ENCODE data around the gene CD69. TPM values are rescaled to one million over a fixed set of nuclear protein-coding genes. Genes with fewer than 3 reads are reported as not detected.

CD69 gene
- total RNA-seq, 2 experiments from 2014 or later, result 631 to 659 TPM

GRCh38 chr12:9782547-9783382 lies 22.1 kb upstream of the CD69 start:
- Histone ChIP-seq H3K9me3 (ENCODE audit: control insufficient read depth in 1 of 2, insufficient read depth in 1 of 2, low read length in 2 of 2) (no peaks in the 10 kb centered on the region), H3K4me3 (ENCODE audit: low read length) (no peak overlapping the region), H3K27me3 (ENCODE audit: control insufficient read depth in 1 of 2, insufficient read depth in 2 of 2, low read length in 2 of 2) (no peaks in the 10 kb centered on the region), H3K27ac (ENCODE audit: low read depth in 1 of 2, low read length in 2 of 2) (no peak overlapping the region), H3K4me1 (ENCODE audit: insufficient read depth, low read length) (peaks cover 7% of the 10 kb centered on the region), H3K36me3 (ENCODE audit: insufficient read depth, low read length) (no peaks in the 10 kb centered on the region)
- ATAC-seq (ENCODE audit: poor library complexity) (no peak), DNase-seq (no peak)
- Mint-ChIP-seq H3K9me3 (peaks cover 2% of the 10 kb centered on the region), H3K27ac (no peak overlapping the region), H3K27me3 (no peaks in the 10 kb centered on the region), H3K4me1 (ENCODE audit: low read depth) (peaks cover 44% of the 10 kb centered on the region), H3K4me3 (no peak overlapping the region), H3K36me3 (ENCODE audit: low read depth) (no peaks in the 10 kb centered on the region)
- intact Hi-C loops (cut with DNase I, micrococcal nuclease), result no loop called here
- TF ChIP-seq CTCF (IDR thresholded peaks at IDR 0.05), result no peak
- CTCF ChIA-PET, result no interaction called here
- POLR2A ChIA-PET, result interaction anchor here (1.4 kb wide), 1 partner anchor 10 kb away, joined by 3 read pairs; no protein-coding TSS in a partner anchor

GRCh38 chr12:9781360-9781759 lies 20.7 kb upstream of the CD69 start:
- Mint-ChIP-seq H3K27ac (no peak overlapping the region), H3K36me3 (ENCODE audit: low read depth) (no peaks in the 10 kb centered on the region), H3K27me3 (no peaks in the 10 kb centered on the region), H3K4me3 (peak overlapping the region; percentile 18), H3K9me3 (peaks cover 2% of the 10 kb centered on the region), H3K4me1 (ENCODE audit: low read depth) (peaks cover 50% of the 10 kb centered on the region)
- H3K36me3 ChIP-seq (ENCODE audit: insufficient read depth, low read length), result no peaks in the 10 kb centered on the region
- no peaks in the 10 kb centered on the region for H3K9me3 ChIP-seq (ENCODE audit: control insufficient read depth in 1 of 2, insufficient read depth in 1 of 2, low read length in 2 of 2)
- CTCF ChIA-PET, result interaction anchor here (1.3 to 1.4 kb wide), 2 partner anchors 31 to 38 kb away, joined by 3 to 5 read pairs; no protein-coding TSS in a partner anchor
- no peak for TF ChIP-seq CTCF (IDR thresholded peaks at IDR 0.05)
- no peak for DNase-seq
- intact Hi-C loops (cut with DNase I, micrococcal nuclease), result no loop called here
- no peak overlapping the region for H3K4me3 ChIP-seq (ENCODE audit: low read length)
- H3K27ac ChIP-seq (ENCODE audit: low read depth in 1 of 2, low read length in 2 of 2), result no peak overlapping the region
- POLR2A ChIA-PET, result interaction anchor here (0.6 to 1.5 kb wide), 7 partner anchors 8 to 30 kb away, joined by 3 to 5 read pairs (median 3); partner anchors contain the start of gene CD69
- ATAC-seq (ENCODE audit: poor library complexity), result no peak
- H3K27me3 ChIP-seq (ENCODE audit: control insufficient read depth in 1 of 2, insufficient read depth in 2 of 2, low read length in 2 of 2), result no peaks in the 10 kb centered on the region
- peaks cover 13% of the 10 kb centered on the region for H3K4me1 ChIP-seq (ENCODE audit: insufficient read depth, low read length)

DNA sequence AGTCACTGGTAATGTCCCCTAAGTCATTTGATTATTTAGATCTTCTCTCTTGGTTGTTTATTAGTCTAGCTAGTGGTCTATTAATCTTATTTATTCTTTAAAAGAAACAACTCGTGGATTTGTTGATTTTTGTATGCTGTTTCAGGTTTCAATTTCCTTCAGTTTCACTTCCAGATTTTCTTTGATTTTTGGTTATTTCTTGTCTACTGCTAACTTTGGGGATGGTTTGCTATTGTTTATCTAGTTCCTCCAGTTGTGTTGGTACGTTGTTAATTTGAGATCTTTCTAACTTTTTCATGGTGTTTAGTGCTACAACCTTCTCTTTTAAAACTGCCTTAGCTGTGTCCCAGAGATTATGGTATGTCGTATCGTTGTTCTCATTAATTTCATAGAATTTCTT lies 18.5 kb upstream of the CD69 start:
- H3K27ac ChIP-seq (ENCODE audit: low read depth in 1 of 2, low read length in 2 of 2), result no peak overlapping the region
- no peaks in the 10 kb centered on the region for H3K27me3 Mint-ChIP-seq
- no peaks in the 10 kb centered on the region for H3K9me3 ChIP-seq (ENCODE audit: control insufficient read depth in 1 of 2, insufficient read depth in 1 of 2, low read length in 2 of 2)
- H3K36me3 Mint-ChIP-seq (ENCODE audit: low read depth), result no peaks in the 10 kb centered on the region
- CTCF ChIA-PET, result interaction anchor here (0.9 to 1.6 kb wide), 2 partner anchors 12 to 71 kb away, joined by 3 read pairs; no protein-coding TSS in a partner anchor
- no peak for ATAC-seq (ENCODE audit: poor library complexity)
- intact Hi-C loops (cut with DNase I, micrococcal nuclease), result loop anchor here in 1 of 2 experiments (2.0 kb wide), 1 partner anchor 14 kb away; no protein-coding TSS in a partner anchor
- H3K9me3 Mint-ChIP-seq, result peaks cover 2% of the 10 kb centered on the region
- POLR2A ChIA-PET, result no interaction called here
- peaks cover 29% of the 10 kb centered on the region for H3K4me1 ChIP-seq (ENCODE audit: insufficient read depth, low read length)
- H3K4me3 Mint-ChIP-seq, result no peak overlapping the region
- DNase-seq, result no peak
- H3K27me3 ChIP-seq (ENCODE audit: control insufficient read depth in 1 of 2, insufficient read depth in 2 of 2, low read length in 2 of 2), result no peaks in the 10 kb centered on the region
- H3K4me3 ChIP-seq (ENCODE audit: low read length), result no peak overlapping the region
- peaks cover 65% of the 10 kb centered on the region for H3K4me1 Mint-ChIP-seq (ENCODE audit: low read depth)
- H3K36me3 ChIP-seq (ENCODE audit: insufficient read depth, low read length), result no peaks in the 10 kb centered on the region
- no peak overlapping the region for H3K27ac Mint-ChIP-seq
- TF ChIP-seq CTCF (IDR thresholded peaks at IDR 0.05), result no peak

Measured in CD4-positive, alpha-beta T cell (primary cell).